ENCODE data around the gene SLC39A7. TPM values are rescaled to one million over a fixed set of nuclear protein-coding genes. Genes with fewer than 3 reads are reported as not detected.
A peak's percentile ranks its signal among the peaks of the same experiment; 100 is the strongest.

Gene SLC39A7
- total RNA-seq, 4 donors from 2014 or later = 21.9 to 45.4 (median 26.2) TPM

DNA sequence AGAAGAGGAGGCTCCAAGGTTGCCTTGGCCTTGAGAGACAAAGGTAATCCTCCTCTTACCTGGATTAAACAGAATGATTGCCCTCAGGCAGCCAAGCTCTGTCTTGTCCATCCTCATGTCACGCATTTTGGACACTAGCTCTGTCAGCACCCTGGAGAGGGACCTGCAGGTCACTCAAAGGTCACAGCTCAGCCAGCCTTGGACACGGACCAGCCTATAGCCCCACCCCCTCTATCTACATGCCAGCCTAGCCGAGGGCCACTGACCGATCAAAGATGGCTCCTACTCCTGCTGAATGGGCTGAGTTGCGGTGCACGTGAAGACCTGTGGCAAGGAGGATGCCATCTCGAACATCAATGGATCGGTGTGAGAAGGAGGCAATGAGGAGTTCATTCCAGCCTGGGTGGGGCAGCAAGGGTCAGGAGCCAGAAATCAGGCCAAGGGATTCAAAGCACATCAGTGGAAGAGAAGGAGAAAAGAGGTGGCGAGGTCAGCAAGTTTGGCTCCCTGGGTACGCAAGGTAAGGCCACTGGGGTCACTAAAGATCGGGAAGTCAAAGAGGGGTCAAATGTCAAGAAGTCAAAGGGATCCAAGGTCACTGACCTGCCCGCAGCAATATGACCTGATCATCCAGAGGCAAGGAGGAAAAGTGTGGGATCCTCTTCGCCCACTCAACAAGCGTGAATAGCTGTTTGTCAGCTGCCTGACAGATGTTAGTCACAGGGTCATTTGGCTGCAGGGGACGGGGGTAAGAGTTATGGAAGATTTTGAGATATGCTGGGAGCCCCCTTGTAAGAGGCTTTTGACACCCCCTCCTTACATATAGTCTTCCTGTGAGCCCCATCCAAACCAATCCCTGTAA, 5.1 kb upstream of the SLC39A7 start:
- ATAC-seq (no peak), DNase-seq (no peak)
- no peak for TF ChIP-seq CTCF (IDR thresholded peaks at IDR 0.05 in 4 of 5, conservative IDR thresholded peaks at IDR 0.05 in 1 of 5)
- TF ChIP-seq POLR2A (IDR thresholded peaks at IDR 0.05) = no peak
- Histone ChIP-seq H3K27me3 (no peaks in the 10 kb centered on the region), H3K4me3 (no peak overlapping the region), H3K27ac (no peak overlapping the region), H3K36me3 (peaks cover 0 to 30% of the 10 kb centered on the region in 2 donors), H3K9me3 (no peaks in the 10 kb centered on the region), H3K4me1 (peaks cover 37 to 38% of the 10 kb centered on the region in 2 donors)
- intact Hi-C loops (cut with DNase I; ENCODE audit: low total_unique reads) (loop anchor here (2.0 kb wide), 1 partner anchor 77 kb away; no protein-coding TSS in a partner anchor), in situ Hi-C loops (cut with MboI; ENCODE audit: low sequenced_read_pairs in 4 of 4) (loop anchor here in 1 of 4 donors (10.0 kb wide), 1 partner anchor 49 kb away; no protein-coding TSS in a partner anchor)

DNA sequence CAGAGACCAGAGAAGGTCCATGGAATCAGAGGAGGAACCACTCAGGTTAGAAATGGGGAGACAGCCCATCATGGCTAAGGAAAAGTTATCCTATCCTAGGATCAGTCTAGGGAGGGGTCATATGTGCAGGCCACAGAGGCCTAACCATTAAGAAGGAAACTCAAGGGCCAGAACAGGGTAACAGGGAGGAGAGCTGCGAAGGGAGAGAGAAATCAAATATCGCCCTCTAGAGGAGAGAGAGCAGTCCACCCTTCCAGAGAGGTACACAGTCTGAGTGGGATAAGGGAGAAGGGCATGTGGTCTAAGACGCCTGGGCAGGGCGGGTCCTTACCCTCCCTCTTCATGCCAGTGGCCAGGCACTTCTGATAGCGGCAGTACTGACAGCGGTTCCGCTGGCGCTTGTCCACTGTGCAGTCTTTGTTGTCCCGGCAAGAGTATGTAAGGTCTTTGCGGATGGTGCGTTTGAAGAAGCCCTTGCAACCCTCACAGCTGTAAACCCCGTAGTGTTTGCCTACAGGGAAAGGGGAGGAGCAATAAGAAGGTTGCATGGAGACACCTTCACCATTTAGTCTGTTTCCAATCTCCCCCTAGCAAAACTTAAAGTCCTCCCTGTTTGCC, 3.1 kb upstream of the SLC39A7 start:
- Histone ChIP-seq H3K27me3 (no peaks in the 10 kb centered on the region), H3K27ac (peak overlapping the region in 3 of 4 donors; percentile 37 to 65 (median 43)), H3K9me3 (no peaks in the 10 kb centered on the region), H3K4me1 (peaks cover 36 to 37% of the 10 kb centered on the region in 2 donors), H3K4me3 (no peak overlapping the region), H3K36me3 (peaks cover 0 to 39% of the 10 kb centered on the region in 2 donors)
- in situ Hi-C loops (cut with MboI; ENCODE audit: low sequenced_read_pairs in 4 of 4) = loop anchor here in 1 of 4 donors (10.0 kb wide), 1 partner anchor 47 kb away; no protein-coding TSS in a partner anchor
- DNase-seq (peak in 1 of 2 donors; percentile 51), ATAC-seq (peak in 1 of 2 donors; percentile 41)
- intact Hi-C loops (cut with DNase I; ENCODE audit: low total_unique reads) = loop anchor here (1.0 to 2.0 kb wide), 2 partner anchors 36 to 79 kb away; no protein-coding TSS in a partner anchor
- no peak for TF ChIP-seq POLR2A (IDR thresholded peaks at IDR 0.05)
- peak; percentile 38 to 76 (median 62) for TF ChIP-seq CTCF (IDR thresholded peaks at IDR 0.05 in 4 of 5, conservative IDR thresholded peaks at IDR 0.05 in 1 of 5)

DNA sequence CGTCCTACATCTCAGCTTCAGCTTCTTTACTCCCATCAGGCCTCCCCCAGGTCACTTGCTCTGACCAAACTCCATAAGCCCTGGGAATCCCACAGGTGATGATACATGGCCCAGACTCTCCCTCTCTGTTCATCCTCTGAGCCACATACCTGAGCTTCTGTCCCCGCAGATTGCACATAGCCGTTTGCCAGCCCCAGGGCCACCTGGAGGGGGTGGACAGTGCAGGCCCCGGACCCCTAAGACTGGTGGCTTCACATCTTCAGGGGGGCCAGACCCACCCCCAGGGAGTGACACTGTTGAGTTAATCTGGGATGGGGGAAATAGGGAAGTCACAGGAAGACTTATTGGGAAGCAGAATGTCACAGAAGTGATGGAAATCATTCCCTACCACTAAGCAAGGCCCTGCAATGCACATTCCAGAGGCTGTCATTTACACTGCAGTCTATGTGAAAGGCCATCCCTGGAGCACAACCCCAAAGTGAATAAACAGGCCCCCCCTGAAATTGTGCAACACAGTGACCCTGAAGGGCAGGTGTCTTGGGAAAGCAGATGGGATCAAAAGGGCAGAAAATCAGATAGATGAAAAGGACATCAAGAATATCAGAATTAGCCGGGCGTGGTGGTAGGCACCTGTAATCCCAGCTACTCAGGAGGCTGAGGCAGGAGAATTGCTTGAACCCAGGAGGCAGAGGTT, 2.4 kb upstream of the SLC39A7 start:
- no peak for TF ChIP-seq POLR2A (IDR thresholded peaks at IDR 0.05)
- no peak for TF ChIP-seq CTCF (IDR thresholded peaks at IDR 0.05 in 4 of 5, conservative IDR thresholded peaks at IDR 0.05 in 1 of 5)
- Histone ChIP-seq H3K27ac (peak overlapping the region in 3 of 4 donors; percentile 36 to 65 (median 37)), H3K9me3 (no peaks in the 10 kb centered on the region), H3K4me1 (peaks cover 35 to 37% of the 10 kb centered on the region in 2 donors), H3K36me3 (peaks cover 0 to 46% of the 10 kb centered on the region in 2 donors), H3K4me3 (no peak overlapping the region), H3K27me3 (no peaks in the 10 kb centered on the region)
- ATAC-seq (no peak), DNase-seq (no peak)
- intact Hi-C loops (cut with DNase I; ENCODE audit: low total_unique reads) (no loop called here), in situ Hi-C loops (cut with MboI; ENCODE audit: low sequenced_read_pairs in 4 of 4) (loop anchor here in 1 of 4 donors (10.0 kb wide), 1 partner anchor 46 kb away; no protein-coding TSS in a partner anchor)

GRCh38 chr6:33198853-33199436, 1.7 kb upstream of the SLC39A7 start:
- Histone ChIP-seq H3K9me3 (no peaks in the 10 kb centered on the region), H3K4me3 (peak overlapping the region; percentile 84 to 98 (median 86)), H3K27ac (peak overlapping the region; percentile 94 to 98 (median 96)), H3K36me3 (peaks cover 0 to 53% of the 10 kb centered on the region in 2 donors), H3K4me1 (peaks cover 36 to 40% of the 10 kb centered on the region in 2 donors), H3K27me3 (no peaks in the 10 kb centered on the region)
- TF ChIP-seq CTCF (IDR thresholded peaks at IDR 0.05 in 4 of 5, conservative IDR thresholded peaks at IDR 0.05 in 1 of 5) = no peak
- no peak for TF ChIP-seq POLR2A (IDR thresholded peaks at IDR 0.05)
- DNase-seq (no peak), ATAC-seq (no peak)
- in situ Hi-C loops (cut with MboI; ENCODE audit: low sequenced_read_pairs in 4 of 4) (loop anchor here in 1 of 4 donors (10.0 kb wide), 1 partner anchor 46 kb away; no protein-coding TSS in a partner anchor), intact Hi-C loops (cut with DNase I; ENCODE audit: low total_unique reads) (no loop called here)

All from gastrocnemius medialis (tissue), 4 donors.